NCI-H510A (cell line): ENCODE data around the gene PLA2G10.
"Not testable (repeated sequence)": the region's sequence is repeated elsewhere in the genome, so short reads cannot be mapped to it uniquely, and the experiment has no call there.

Experiments used
- DNase-seq: peaks from one replicate; lab custom pipeline; 2025; lab: John Stamatoyannopoulos, UW

Gene PLA2G10

DNA sequence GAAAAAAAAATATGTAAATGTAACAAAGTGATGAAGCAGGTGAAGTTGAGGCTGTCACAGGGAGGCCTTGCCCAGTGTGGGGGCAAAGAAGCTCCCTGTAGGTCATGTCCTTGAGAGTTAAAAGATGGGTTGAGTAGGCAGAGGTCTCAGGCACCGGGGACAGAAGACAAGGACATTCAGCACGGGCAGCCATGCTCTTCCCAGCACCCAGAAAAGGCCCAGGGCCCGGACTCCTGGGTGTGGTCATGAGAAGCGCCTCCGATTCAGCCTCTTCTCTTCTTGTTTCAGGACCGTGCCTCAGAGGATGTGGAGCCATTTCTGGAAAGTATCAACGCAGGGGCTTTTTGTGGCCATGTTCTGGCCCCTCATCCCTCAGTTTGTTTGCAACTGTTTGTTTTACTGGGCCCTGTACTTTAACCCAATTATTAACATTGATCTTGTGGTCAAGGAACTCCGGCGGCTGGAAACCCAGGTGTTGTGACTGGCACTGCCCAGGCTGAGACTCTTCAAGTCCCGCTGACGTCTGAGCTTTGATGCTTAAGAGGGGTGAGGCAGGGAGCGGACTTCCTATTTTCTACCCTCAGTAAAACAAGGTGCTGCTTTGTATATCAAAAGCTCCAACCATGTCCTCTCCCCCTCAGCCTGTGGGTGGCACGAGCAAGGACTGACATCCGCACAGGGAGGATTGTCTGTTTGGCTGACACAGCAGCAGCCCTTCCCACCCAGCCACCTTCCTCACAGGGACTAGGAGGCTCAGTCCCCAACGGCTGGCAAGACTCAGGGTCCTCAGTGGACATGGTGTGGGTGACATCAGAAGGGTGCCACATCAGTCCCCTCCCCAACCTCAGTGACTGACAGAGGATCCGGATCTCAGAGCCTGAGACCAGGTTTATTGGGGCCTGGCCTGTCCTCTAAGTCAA, 26.5 kb downstream of the PLA2G10 start:
- DNase-seq, result no peak

- DNase-seq, result no peak
These were observed 36.0 kb downstream of the PLA2G10 start for GRCh38 chr16:14658063-14658462.

- DNase-seq, result no peak
These were observed 41.4 kb downstream of the PLA2G10 start for GRCh38 chr16:14652726-14653125.

DNA sequence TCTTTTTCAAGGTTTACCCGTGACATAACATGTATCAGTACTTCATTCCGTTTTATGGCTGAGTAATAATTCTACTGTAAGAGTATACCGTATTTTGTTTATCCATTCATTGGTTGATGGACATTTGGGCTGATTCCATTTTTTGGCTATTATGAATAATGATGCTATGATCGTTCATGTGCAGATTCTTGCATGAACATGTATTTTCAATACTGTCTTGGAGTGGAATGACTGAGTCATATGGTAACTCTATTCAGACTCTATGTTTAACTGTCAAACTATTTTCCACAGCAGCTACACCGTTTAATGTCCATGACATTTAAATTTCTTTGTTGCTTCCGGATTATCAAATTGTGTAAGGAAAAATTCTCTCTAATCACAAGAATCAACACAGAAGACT, 43.5 kb downstream of the PLA2G10 start:
- DNase-seq, result no peak

GRCh38 chr16:14649816-14650215, 44.3 kb downstream of the PLA2G10 start:
- no peak for DNase-seq

DNA sequence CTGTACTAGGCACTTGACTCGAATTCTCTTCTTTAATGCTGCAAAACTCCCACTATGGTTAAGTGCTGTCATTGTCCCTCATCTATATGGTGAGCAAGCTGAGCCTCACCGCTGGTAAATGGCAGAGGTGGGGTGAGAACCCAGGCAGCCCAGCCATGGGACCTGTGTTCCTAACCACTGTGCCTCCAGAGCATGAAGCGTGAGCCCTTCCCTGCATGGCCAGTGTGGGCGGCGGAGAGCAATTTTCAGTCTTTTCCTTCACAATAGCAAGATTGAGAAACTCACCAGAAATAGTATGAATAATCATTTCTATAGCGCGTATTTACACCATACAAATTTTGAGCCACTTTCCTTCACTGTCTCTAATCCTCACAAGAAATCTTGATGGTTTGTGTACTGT, 52.2 kb downstream of the PLA2G10 start:
- DNase-seq, result no peak

DNA sequence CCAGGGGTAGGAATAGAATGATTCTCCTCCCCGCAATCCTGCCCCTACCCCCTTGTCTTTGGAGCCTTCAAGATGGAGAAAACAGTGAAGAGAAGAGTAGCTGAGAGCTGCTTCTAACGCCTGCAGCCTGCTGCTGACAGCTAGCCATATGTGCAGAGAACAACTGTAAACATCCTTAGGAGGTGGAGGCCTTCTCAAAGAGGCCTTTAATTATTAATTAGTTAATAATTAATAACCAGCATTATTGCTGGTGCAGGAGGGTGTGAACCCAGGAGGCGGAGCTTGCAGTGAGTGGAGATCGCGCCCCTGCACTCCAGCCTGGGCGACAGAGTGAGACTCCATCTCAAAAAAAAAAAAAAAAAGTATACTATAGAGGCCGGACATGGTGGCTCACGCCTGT, 52.9 kb downstream of the PLA2G10 start:
- no peak for DNase-seq

DNA sequence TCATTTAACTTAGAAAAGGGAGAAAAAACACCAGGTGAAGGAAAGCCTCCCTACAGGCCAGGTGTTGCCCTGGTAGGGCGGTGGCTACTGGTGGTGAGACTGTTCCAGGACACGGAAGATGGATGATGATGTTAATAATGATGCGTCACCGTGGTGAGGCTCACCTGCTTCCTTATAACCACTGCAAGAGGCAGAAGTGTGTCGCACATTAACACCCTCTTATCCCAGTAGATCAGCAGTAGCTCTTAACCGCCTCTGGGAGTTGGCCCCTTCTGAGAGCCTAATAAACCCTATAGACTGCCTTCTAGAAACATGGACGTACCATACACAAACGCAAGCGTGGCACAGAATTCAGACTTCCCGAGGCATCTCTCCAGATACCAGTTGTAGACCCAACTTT, 53.6 kb downstream of the PLA2G10 start:
- peak; percentile 71 for DNase-seq

DNA sequence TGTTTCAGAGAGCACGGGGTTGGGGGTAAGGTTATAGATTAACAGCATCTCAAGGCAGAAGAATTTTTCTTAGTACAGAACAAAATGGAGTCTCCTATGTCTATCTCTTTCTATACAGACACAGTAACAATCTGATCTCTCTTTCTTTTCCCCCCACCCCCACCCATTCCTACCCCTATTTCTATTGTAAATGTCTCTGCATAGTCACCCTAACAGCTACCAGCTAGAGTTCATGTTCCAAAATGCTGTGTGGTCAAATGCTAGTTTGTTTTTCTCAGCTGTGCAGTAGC, 57.2 kb downstream of the PLA2G10 start:
- not testable (repeated sequence) for DNase-seq

- DNase-seq, result not testable (repeated sequence)
These were observed 57.7 kb downstream of the PLA2G10 start for GRCh38 chr16:14636179-14636950.

DNA sequence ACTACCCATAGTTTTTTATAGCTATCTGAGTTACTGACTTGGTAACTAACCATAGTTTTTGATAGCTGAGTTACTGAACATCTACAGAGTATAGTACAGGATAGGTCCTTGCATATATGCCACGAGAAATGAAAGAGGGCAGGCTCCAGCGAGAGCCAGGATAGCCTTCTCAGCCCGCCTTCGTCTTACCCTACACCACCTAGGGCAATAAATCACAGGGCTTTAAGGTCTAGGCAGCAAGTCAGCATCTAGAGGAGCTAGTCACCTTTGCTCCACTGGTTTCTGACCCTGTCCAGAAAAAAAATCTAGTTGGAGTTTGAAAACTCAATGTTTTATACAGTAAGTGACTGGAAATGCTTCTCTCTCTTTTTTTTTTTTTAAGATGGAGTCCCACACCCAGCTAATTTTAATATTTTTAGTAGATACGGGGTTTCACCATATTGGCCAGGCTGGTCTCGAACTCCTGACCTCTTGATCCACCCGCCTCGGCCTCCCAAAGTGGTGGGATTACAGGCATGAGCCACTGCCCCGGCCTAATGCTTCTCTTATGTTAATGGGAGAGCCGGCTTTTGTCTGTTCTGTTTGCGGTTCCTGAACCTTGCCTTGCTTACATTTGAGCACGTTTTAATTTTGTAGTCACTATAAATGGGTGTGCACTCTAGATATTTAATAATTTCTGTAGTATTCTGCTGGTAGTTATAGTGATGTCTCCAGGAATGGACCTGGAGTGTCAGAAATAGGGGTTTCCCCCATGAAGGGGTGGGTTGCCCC, 58.5 kb downstream of the PLA2G10 start:
- DNase-seq, result no peak

DNA sequence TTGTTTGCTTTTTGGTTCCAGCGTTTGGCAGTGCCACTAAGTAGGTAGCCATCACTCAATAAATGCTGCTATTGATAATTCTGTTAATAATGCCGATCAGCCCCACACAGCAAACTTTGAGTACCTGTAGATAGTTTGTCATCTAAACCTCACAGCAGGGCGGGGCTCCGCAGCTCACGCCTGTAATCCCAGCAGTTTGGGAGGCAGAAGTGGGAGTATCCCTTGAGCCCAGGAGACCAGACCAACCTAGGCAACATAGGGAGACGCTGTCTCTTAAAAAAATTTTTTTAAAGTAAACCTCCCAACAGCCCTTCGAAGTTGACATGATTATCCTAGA, 59.8 kb downstream of the PLA2G10 start:
- DNase-seq, result no peak

DNA sequence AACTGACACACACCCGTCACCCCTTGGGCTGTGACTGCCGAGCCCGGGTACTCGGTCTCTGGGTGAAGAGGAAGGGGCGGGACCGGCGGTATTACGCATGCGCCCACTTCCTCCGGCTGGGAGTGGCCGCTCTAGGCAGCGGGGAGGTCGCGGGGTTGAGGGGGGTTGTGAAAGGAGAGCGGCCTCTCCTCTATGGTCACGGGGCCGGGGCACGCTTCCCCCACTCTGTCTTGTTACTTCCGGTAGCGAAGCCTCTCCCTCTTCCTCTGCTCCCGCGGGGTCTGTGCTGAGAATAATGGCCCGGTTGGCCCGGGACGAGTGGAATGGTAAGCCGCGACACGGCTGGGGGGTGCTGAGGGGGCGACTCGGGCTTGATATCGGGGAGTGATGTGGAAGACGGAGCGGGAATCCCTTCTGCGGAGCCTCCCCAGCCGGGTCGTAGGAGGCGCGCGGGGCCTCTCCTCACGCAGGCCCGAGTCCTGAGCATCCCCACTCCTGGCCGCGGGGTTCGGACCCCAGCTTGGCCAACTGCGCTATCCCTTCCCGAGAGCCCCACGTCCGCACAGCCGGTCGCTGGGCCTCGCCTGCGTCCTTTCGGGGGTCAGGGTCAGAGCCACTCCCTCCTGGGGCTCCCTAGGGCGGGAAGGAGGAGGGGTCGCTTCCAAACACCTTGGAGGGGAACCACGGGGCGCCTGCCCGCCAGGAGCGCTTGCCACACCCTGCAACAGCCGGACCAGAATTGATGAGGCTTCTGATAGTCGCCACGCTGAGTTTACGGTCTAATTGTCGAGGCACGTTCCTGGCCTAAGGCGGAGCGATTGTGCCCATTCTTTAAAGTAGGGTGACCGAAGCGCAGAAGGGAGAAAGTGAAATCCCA, 61.2 kb downstream of the PLA2G10 start, which contains the start of gene BFAR:
Gene BFAR, plus strand, starts transcription at position 259 of the 877 bp plus-strand sequence. CDS start 11,396 bp downstream, outside the sequence.
- peak; percentile 85 for DNase-seq

- not testable (repeated sequence) for DNase-seq
These were observed 63.3 kb downstream of the PLA2G10 start for GRCh38 chr16:14630620-14631330.

DNA sequence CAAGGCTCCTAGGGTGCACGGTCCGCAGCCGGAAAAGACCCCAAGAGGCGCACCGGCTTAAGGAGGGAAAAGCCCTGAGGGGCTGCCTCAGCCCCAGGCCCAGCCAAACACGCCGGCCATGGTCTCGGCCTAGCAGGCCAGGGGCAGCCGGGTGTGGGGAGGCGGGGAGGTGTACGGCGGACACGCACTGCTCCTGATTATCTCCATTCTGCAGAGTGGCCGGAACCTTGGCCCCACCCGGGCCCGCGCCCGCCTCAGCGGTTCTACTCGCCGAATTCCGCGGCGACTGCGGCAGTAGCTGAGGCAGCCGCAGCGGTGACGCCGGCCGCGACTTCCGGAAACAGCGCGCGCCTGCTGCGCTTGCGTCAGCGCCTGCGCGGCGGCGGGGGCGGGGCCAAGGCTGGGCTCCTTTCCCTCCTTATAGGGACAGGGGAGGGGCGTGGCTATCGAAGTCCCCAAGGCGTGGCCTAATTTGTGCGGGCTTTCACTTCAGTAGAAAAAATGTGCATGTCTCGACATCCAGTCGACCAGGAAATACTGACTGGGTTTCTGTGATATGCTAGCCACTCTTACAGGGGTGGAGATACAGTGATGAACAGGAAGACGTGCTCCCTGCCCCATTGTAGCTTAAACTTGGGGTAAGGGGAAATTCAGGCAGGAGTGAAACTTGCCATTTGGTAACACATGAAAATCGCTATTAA, 64.0 kb downstream of the PLA2G10 start, which contains the start of gene PARN:
Gene PARN, minus strand, starts transcription at position 342 of the 701 bp plus-strand sequence. Its CDS starts 135 bp downstream, at position 207.
- DNase-seq, result peak; percentile 76

- no peak for DNase-seq
These were observed 64.5 kb downstream of the PLA2G10 start for GRCh38 chr16:14629612-14629918.

DNA sequence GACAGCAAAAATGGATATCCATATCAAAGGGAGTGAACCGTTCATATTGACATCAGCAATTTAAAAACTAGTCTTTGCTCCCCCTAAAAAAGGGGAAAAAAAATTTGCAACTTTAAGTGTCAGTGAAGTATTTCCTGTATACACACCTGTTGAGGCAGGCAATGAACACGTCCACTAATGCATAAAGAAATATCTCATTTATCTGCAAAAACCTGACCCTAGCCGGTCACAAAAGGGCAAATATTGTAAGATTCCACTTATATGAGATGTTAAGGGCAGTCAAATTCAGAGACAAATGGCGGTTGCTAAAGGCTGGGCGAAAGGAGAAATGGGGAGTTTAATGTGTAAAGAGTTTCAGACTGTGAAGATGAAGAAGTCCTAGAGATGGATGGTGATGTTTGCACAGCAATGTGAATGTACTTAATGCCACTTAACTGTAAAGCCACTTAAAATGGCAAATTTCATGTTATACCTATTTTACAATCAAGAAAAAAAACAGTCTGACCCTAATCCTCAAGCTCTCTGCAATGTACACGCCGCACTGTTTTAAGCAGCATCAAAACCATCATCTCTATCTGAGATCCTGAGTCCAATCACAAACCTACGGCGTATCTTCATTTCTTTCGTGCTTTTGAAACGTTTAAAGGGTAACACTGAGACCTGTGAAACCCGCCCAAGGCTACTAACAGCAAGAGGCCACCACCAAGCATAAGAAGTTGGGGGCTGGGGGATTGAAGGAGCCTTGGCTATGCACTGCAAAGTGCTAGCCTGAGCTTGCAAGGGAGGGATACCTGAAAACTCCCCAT, 65.1 kb downstream of the PLA2G10 start:
- DNase-seq, result no peak

DNA sequence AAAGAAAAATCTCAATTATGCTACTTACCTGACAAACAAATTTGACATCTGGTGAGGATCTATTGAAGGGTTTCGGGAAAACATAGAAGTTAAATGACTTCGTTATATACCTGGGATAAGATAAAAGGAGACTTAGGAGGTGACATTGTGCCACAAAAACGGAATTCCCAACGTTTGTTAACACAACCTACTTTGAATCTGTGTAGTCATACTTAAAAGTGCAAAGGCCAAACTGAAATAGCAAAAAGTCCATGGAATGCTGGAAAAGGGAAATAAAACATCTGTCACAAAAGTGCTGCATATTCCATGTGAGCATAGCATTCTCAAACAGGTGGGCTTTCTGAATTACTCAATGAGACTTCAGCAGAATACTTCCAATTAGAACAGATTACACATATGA, 67.0 kb downstream of the PLA2G10 start:
- no peak for DNase-seq
